ENCODE results near the gene CAPN15.

The CAPN15 gene

GRCh38 chr16:568401-569258, 41.1 kb downstream of the CAPN15 start:
- H3K4me3 ChIP-seq (ENCODE audit: low read length): peak overlapping the region; percentile 62

GRCh38 chr16:569445-570254, 42.1 kb downstream of the CAPN15 start, which contains the start of gene PIGQ:
PIGQ (plus strand) TSS chr16:569968; CDS start chr16:574075, 4,107 bp downstream.
- peak; percentile 45 for DNase-seq (ENCODE audit: low read depth, low spot score)

More at GRCh38 chr16:568401-569258, 41.1 kb downstream of the CAPN15 start:
- no peak for DNase-seq (ENCODE audit: low read depth, low spot score)

GRCh38 chr16:572865-573650, 45.5 kb downstream of the CAPN15 start:
- DNase-seq (ENCODE audit: low read depth, low spot score): no peak

More at GRCh38 chr16:569445-570254, 42.1 kb downstream of the CAPN15 start, which contains the start of gene PIGQ:
- H3K4me3 ChIP-seq (ENCODE audit: low read length): peak within 1 kb of the TSS; percentile 67

GRCh38 chr16:574021-574760, 46.7 kb downstream of the CAPN15 start:
- H3K4me3 ChIP-seq (ENCODE audit: low read length): no peak overlapping the region
- DNase-seq (ENCODE audit: low read depth, low spot score): no peak

More at GRCh38 chr16:572865-573650, 45.5 kb downstream of the CAPN15 start:
- H3K4me3 ChIP-seq (ENCODE audit: low read length): no peak overlapping the region

GRCh38 chr16:575354-576196, 48.1 kb downstream of the CAPN15 start:
- no peak overlapping the region for H3K4me3 ChIP-seq (ENCODE audit: low read length)
- DNase-seq (ENCODE audit: low read depth, low spot score): no peak

- H3K4me3 ChIP-seq (ENCODE audit: low read length): no peak overlapping the region
- DNase-seq (ENCODE audit: low read depth, low spot score): no peak
These were observed 48.8 kb downstream of the CAPN15 start for GRCh38 chr16:576197-576822.

- no peak overlapping the region for H3K4me3 ChIP-seq (ENCODE audit: low read length)
- DNase-seq (ENCODE audit: low read depth, low spot score): no peak
These were observed 49.3 kb downstream of the CAPN15 start for GRCh38 chr16:576823-577201.

- no peak for DNase-seq (ENCODE audit: low read depth, low spot score)
- H3K4me3 ChIP-seq (ENCODE audit: low read length): no peak overlapping the region
These were observed 50.3 kb downstream of the CAPN15 start for GRCh38 chr16:577796-578195.

GRCh38 chr16:578232-578869, 50.8 kb downstream of the CAPN15 start:
- DNase-seq (ENCODE audit: low read depth, low spot score): no peak
- H3K4me3 ChIP-seq (ENCODE audit: low read length): no peak overlapping the region

- H3K4me3 ChIP-seq (ENCODE audit: low read length): no peak overlapping the region
- DNase-seq (ENCODE audit: low read depth, low spot score): no peak
These were observed 51.4 kb downstream of the CAPN15 start for GRCh38 chr16:578870-579405.

GRCh38 chr16:580141-580945, 52.8 kb downstream of the CAPN15 start:
- no peak overlapping the region for H3K4me3 ChIP-seq (ENCODE audit: low read length)
- DNase-seq (ENCODE audit: low read depth, low spot score): no peak

GRCh38 chr16:580946-581498, 53.5 kb downstream of the CAPN15 start:
- no peak overlapping the region for H3K4me3 ChIP-seq (ENCODE audit: low read length)
- no peak for DNase-seq (ENCODE audit: low read depth, low spot score)

- no peak for DNase-seq (ENCODE audit: low read depth, low spot score)
- H3K4me3 ChIP-seq (ENCODE audit: low read length): no peak overlapping the region
These were observed 54.7 kb downstream of the CAPN15 start for GRCh38 chr16:582218-582613.

- DNase-seq (ENCODE audit: low read depth, low spot score): no peak
- no peak overlapping the region for H3K4me3 ChIP-seq (ENCODE audit: low read length)
These were observed 55.3 kb downstream of the CAPN15 start for GRCh38 chr16:582614-583331.

- no peak overlapping the region for H3K4me3 ChIP-seq (ENCODE audit: low read length)
- no peak for DNase-seq (ENCODE audit: low read depth, low spot score)
These were observed 55.9 kb downstream of the CAPN15 start for GRCh38 chr16:583470-583814.
